Sigmoid colon (tissue), 4 donors: Measurements from ENCODE around the gene PAQR4.

Experiments used
- EP300 ChIP-seq, 4 donors: sonication (generic); formaldehyde crosslinking; IDR thresholded peaks; one replicate each; pipeline ENCODE4 v1.6.1; 2017; ENCODE audit warnings: antibody characterized with exemption in 4 of 4
- TF ChIP-seq, protein P1 (sequence below), 4 experiments: fragments of 450-650 bp in 3 of 4; fragments of 200-600 bp in 1 of 4; IDR thresholded peaks; one replicate each; pipeline ENCODE4 v1.5.1; 2016 to 2019; ENCODE audit warnings: antibody characterized with exemption in 4 of 4, mild to moderate bottlenecking in 3 of 4, moderate library complexity in 2 of 4

DNA sequence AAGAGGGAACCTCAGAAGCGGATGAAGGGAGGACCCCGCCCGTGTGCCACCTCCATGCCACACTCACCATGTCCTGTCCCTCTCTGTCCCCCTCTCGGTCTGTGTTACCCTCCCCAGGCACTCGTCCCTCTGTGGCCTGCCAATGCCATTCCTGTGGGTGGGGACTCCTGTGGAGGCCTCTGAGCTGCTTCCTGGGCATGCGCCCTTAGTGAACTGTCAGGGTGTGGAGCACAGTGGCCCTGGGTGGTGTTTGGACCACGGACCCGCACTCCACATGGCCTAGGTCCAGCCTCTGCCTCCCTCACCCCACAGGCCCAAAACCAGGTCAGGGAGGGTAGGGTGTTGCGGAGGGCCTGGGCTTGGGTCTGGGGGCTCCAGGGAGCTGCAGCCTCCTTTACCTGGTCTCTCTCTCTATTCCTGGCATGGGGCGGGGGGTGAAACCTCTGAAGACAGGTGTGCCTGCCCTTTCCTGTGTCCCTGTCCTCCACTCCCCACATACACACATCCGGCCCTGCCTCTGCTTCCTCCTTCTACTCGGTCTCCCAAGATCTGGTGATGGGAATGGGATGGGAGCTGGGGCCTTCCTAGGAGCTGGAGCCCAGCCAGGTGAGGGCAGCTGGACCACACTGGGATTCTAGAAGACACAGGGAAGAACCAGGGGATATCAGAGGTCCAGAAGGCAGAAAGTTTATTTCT, 22.6 kb downstream of the PAQR4 start:
- TF ChIP-seq, protein P1, sequence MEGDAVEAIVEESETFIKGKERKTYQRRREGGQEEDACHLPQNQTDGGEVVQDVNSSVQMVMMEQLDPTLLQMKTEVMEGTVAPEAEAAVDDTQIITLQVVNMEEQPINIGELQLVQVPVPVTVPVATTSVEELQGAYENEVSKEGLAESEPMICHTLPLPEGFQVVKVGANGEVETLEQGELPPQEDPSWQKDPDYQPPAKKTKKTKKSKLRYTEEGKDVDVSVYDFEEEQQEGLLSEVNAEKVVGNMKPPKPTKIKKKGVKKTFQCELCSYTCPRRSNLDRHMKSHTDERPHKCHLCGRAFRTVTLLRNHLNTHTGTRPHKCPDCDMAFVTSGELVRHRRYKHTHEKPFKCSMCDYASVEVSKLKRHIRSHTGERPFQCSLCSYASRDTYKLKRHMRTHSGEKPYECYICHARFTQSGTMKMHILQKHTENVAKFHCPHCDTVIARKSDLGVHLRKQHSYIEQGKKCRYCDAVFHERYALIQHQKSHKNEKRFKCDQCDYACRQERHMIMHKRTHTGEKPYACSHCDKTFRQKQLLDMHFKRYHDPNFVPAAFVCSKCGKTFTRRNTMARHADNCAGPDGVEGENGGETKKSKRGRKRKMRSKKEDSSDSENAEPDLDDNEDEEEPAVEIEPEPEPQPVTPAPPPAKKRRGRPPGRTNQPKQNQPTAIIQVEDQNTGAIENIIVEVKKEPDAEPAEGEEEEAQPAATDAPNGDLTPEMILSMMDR (IDR thresholded peaks at IDR 0.05): no peak
- no peak for TF ChIP-seq EP300 (IDR thresholded peaks at IDR 0.05)
